GM12878 (cell line): ENCODE data around the gene CCDC141. TPM values are rescaled to one million over a fixed set of nuclear protein-coding genes. Genes with fewer than 3 reads are reported as not detected.

Experiments used
- ATAC-seq: fragments of 200-7000 bp; cut with Tn5 transposase; 3 replicates; pipeline ENCODE4 v1.9.1; 2020; ENCODE audit warnings: mild to moderate bottlenecking, moderate library complexity
- BruUV-seq: library from RNA; stranded (reverse); fragments of 400-500 nt; replicated peaks from 2 replicates; lab custom pipeline; 2021; lab: Mats Ljungman, UMichigan
- CTCF ChIA-PET: fragments of 300-600 bp; sonication (Branson Sonifier 250); formaldehyde crosslinking; extraction: SDS; loops from one replicate; lab custom pipeline; 2021; ENCODE audit warnings: inconsistent platforms; lab: Yijun Ruan, JAX
- POLR2A ChIA-PET: fragments of 350-600 bp; formaldehyde crosslinking; extraction: SDS; loops from one replicate; lab custom pipeline; 2021; ENCODE audit warnings: inconsistent platforms; lab: Charles Lee
- RAD21 ChIA-PET: fragments of 300-600 bp; sonication (Branson Sonifier 250); formaldehyde crosslinking; loops from one replicate; lab custom pipeline; 2023; ENCODE audit warnings: antibody characterized with exemption; ENCODE audit not compliant: unreplicated experiment; lab: Charles Lee
- SMC1A ChIA-PET: fragments of 300-600 bp; sonication (Branson Sonifier 250); formaldehyde crosslinking; loops from one replicate; lab custom pipeline; 2023; ENCODE audit not compliant: unreplicated experiment, uncharacterized antibody; lab: Charles Lee
- DNase-seq: peaks from one replicate; pipeline ENCODE4 v3.0.0-alpha.2; 2011; ENCODE audit warnings: low read depth, low spot score
- FAIRE-seq: peaks from 3 replicates; lab custom pipeline; 2011; peaks lifted over from hg19 to GRCh38; lab: Jason Lieb, UNC
- H2AFZ ChIP-seq: 2 replicates; pipeline ENCODE4 v1.6.0; 2011; ENCODE audit warnings: low read depth, low read length, control low read depth; ENCODE audit not compliant: control insufficient read depth
- H3K27ac ChIP-seq: 2 replicates; pipeline ENCODE4 v1.5.1; 2011; ENCODE audit warnings: control low read depth; ENCODE audit not compliant: control insufficient read depth, insufficient read depth
- H3K27me3 ChIP-seq, 2 experiments: replicated peaks in 1 of 2; 2 replicates each; pipeline versions ENCODE4 v1.6.0 to v1.6.1; 2011; ENCODE audit warnings: low read length in 1 of 2; ENCODE audit not compliant: control insufficient read depth in 2 of 2, insufficient read depth in 2 of 2
- H3K36me3 ChIP-seq, 2 experiments: 2 replicates each; pipeline ENCODE4 v1.5.1; 2011; ENCODE audit warnings: low read length in 1 of 2; ENCODE audit not compliant: control insufficient read depth in 2 of 2, insufficient read depth in 2 of 2
- H3K4me1 ChIP-seq: 2 replicates; pipeline ENCODE4 v1.6.1; 2011; ENCODE audit warnings: mild to moderate bottlenecking, low read length, moderate library complexity, mixed read lengths; ENCODE audit not compliant: control insufficient read depth, insufficient read depth
- H3K4me2 ChIP-seq: 2 replicates; pipeline ENCODE4 v1.6.0; 2011; ENCODE audit warnings: control low read depth; ENCODE audit not compliant: control insufficient read depth, insufficient read depth
- H3K4me3 ChIP-seq: fragments of 200-600 bp; sonication (generic); 2 replicates; pipeline ENCODE4 v1.5.1; 2016
- H3K79me2 ChIP-seq: 2 replicates; pipeline ENCODE4 v1.6.0; 2011; ENCODE audit warnings: low read length; ENCODE audit not compliant: control insufficient read depth, insufficient read depth
- H3K9ac ChIP-seq: 2 replicates; pipeline ENCODE4 v1.8.0; 2011; ENCODE audit warnings: low read length, control low read depth, mixed read lengths; ENCODE audit not compliant: control insufficient read depth, insufficient read depth
- H3K9me3 ChIP-seq: replicated peaks from 3 replicates; pipeline ENCODE4 v1.5.1; 2011; ENCODE audit warnings: mild to moderate bottlenecking, low read length; ENCODE audit not compliant: control insufficient read depth, insufficient read depth
- H4K20me1 ChIP-seq: 2 replicates; pipeline ENCODE4 v1.6.0; 2011; ENCODE audit not compliant: control insufficient read depth, insufficient read depth
- ATF3 ChIP-seq: IDR thresholded peaks from 2 replicates; pipeline ENCODE4 v1.6.1; 2011; ENCODE audit warnings: low read depth, mild to moderate bottlenecking, low read length, moderate library complexity, borderline replicate concordance; ENCODE audit errors: extremely low read depth
- BRCA1 ChIP-seq: IDR thresholded peaks from 2 replicates; pipeline ENCODE4 v1.6.1; 2011; ENCODE audit warnings: low read depth, low read length, improper control_type of control experiment
- CEBPB ChIP-seq, 2 experiments: fragments of 150-350 bp in 1 of 2; IDR thresholded peaks; 2 replicates each; pipeline ENCODE4 v1.6.1; 2012 to 2014; ENCODE audit warnings: low read depth in 2 of 2, low read length in 2 of 2, borderline replicate concordance in 1 of 2, inconsistent platforms in 1 of 2
- EED ChIP-seq: sonication (generic); IDR thresholded peaks from 2 replicates; pipeline ENCODE4 v1.6.1; 2016; ENCODE audit warnings: antibody characterized with exemption, low read depth
- ETV6 ChIP-seq, 2 experiments: fragments of 450-650 bp in 1 of 2; IDR thresholded peaks in 1 of 2; conservative IDR thresholded peaks in 1 of 2; 2 replicates each; pipeline ENCODE4 v1.6.1; 2014; ENCODE audit warnings: antibody characterized with exemption in 1 of 2, borderline replicate concordance in 1 of 2, low read depth in 1 of 2, mild to moderate bottlenecking in 1 of 2, moderate library complexity in 1 of 2
- IRF4 ChIP-seq: IDR thresholded peaks from 2 replicates; pipeline ENCODE4 v1.6.1; 2011; ENCODE audit warnings: low read depth, low read length
- KDM1A ChIP-seq: fragments of 200-600 bp; sonication (generic); IDR thresholded peaks from 2 replicates; pipeline ENCODE4 v1.6.1; 2016; ENCODE audit warnings: borderline replicate concordance
- PBX3 ChIP-seq: IDR thresholded peaks from 2 replicates; pipeline ENCODE4 v1.6.1; 2011; ENCODE audit warnings: mild to moderate bottlenecking, low read depth, low read length, moderate library complexity; ENCODE audit not compliant: insufficient replicate concordance
- POLR2A ChIP-seq: IDR thresholded peaks from 2 replicates; pipeline ENCODE4 v1.6.1; 2011; ENCODE audit warnings: low read depth, mild to moderate bottlenecking, low read length
- RFX5 ChIP-seq: IDR thresholded peaks from 2 replicates; pipeline ENCODE4 v1.6.1; 2011; ENCODE audit warnings: low read depth, low read length, improper control_type of control experiment
- SREBF1 ChIP-seq: IDR thresholded peaks from 2 replicates; pipeline ENCODE4 v1.6.1; 2012; ENCODE audit warnings: mild to moderate bottlenecking, low read length
- TCF12 ChIP-seq: IDR thresholded peaks from 2 replicates; pipeline ENCODE4 v1.6.1; 2011; ENCODE audit warnings: low read depth, mild to moderate bottlenecking, low read length
- ZBED1 ChIP-seq: IDR thresholded peaks from 2 replicates; pipeline ENCODE4 v1.6.1; 2016; ENCODE audit warnings: borderline replicate concordance
- ZNF24 ChIP-seq: fragments of 450-650 bp; IDR thresholded peaks from 2 replicates; pipeline ENCODE4 v1.6.1; 2017; ENCODE audit warnings: antibody characterized with exemption, mild to moderate bottlenecking
- WGBS: methylation state at CpG from one replicate; pipeline ENCODE4 v1.1.6; 2016; ENCODE audit warnings: low lambda C conversion rate; ENCODE audit not compliant: insufficient replicate concordance, insufficient coverage; ENCODE audit errors: missing lambda C conversion rate; 5-methylcytosine and 5-hydroxymethylcytosine counted together
- in situ Hi-C: fragments of 300-500 bp; cut with MboI; formaldehyde crosslinking; loops from 9 replicates; pipeline ENCODE4 v1.14.3; 2018; ENCODE audit warnings: mixed read lengths
- intact Hi-C: fragments of 100-400 bp; cut with micrococcal nuclease; formaldehyde crosslinking; loops from one replicate; pipeline ENCODE4 v1.14.2; 2022; ENCODE audit not compliant: unreplicated experiment
- polyA plus RNA-seq, 11 experiments: library from polyadenylated mRNA; depleted of rRNA in 4 of 11; unstranded in 6 of 11; stranded (reverse) in 5 of 11; fragments of >200 nt; fragmentation: Nextera tagmentation in 4 of 11; fragmentation: Illumina TruSeq in 1 of 11; extraction: Ambion mirVana in 4 of 11; extraction: Trizol in 1 of 11; gene quantifications; 1 replicate in 1 of 11; 2 replicates in 10 of 11; pipeline versions ENCODE4 v1.2.1 to v1.2.3, GENCODE V29; 2011 to 2016; ENCODE audit warnings: inconsistent platforms in 2 of 11, missing spikeins in 2 of 11, low read depth in 1 of 11
- total RNA-seq, 4 experiments: library from RNA; depleted of rRNA in 3 of 4; stranded (reverse); fragments of >200 nt in 3 of 4; fragmentation: Illumina TruSeq in 1 of 4; extraction: Trizol in 1 of 4; gene quantifications; 2 replicates each; pipeline versions ENCODE4 v1.2.1 to v1.2.3, GENCODE V29; 2013 to 2021

Gene CCDC141
- total and polyA plus RNA-seq, 10 of the 15 experiments (the other 5 are each of a cell fraction or from before 2014, with no cell fraction given) = 0.84 to 12.5 (median 3.6) TPM

GRCh38 chr2:178978667-178979066 lies 71.3 kb downstream of the CCDC141 start:
- SMC1A ChIA-PET = interaction anchor here (3.0 kb wide), 1 partner anchor 42 kb away, joined by 16 read pairs; no protein-coding TSS in a partner anchor
- Histone ChIP-seq H3K4me3 (no peak overlapping the region), H3K9ac (no peak overlapping the region), H3K4me1 (no peaks in the 10 kb centered on the region), H3K9me3 (no peaks in the 10 kb centered on the region), H4K20me1 (no peaks in the 10 kb centered on the region), H3K4me2 (no peak overlapping the region), H3K79me2 (no peaks in the 10 kb centered on the region), H3K27me3 (no peaks in the 10 kb centered on the region), H3K36me3 (no peaks in the 10 kb centered on the region), H3K27ac (no peak overlapping the region), H2AFZ (no peak overlapping the region)
- 96% methylated on average over 2 of the region's 2 CpGs for WGBS
- TF ChIP-seq ZNF24 (no peak), TCF12 (no peak), ATF3 (no peak), SREBF1 (no peak), EED (no peak), CEBPB (IDR thresholded peaks at IDR 0.05; ENCODE audit: borderline replicate concordance in 1 of 2, low read depth in 2 of 2, low read length in 2 of 2) (no peak), ZBED1 (no peak), ETV6 (conservative IDR thresholded peaks at IDR 0.05 in 1 of 2, IDR thresholded peaks at IDR 0.05 in 1 of 2; ENCODE audit: borderline replicate concordance in 1 of 2, low read depth in 1 of 2) (no peak), IRF4 (no peak), PBX3 (no peak), RFX5 (no peak), KDM1A (no peak), POLR2A (no peak), BRCA1 (no peak)
- CTCF ChIA-PET = no interaction called here
- DNase-seq = no peak
- RAD21 ChIA-PET = no interaction called here
- no TSS peak for BruUV-seq
- in situ Hi-C loops (no loop called here), intact Hi-C loops (no loop called here)
- POLR2A ChIA-PET = no interaction called here
- no peak for FAIRE-seq
- ATAC-seq = no peak
